Omental fat pad (tissue), 4 donors: ENCODE measurements around the gene DLG1. TPM values are rescaled to one million over a fixed set of nuclear protein-coding genes. Genes with fewer than 3 reads are reported as not detected.

Source experiments
- ATAC-seq: fragments of 150-250 bp; one replicate; pipeline ENCODE4 v1.9.1; 2016; ENCODE audit warnings: mild to moderate bottlenecking, moderate library complexity; ENCODE audit not compliant: low FRiP score
- DNase-seq: peaks from one replicate; pipeline ENCODE4 v3.0.0-alpha.2; 2019; ENCODE audit warnings: low spot score
- total RNA-seq, 4 donors: library from RNA; depleted of rRNA; stranded (reverse); fragments of >200 nt; gene quantifications; one replicate each; pipeline ENCODE4 v1.1.0, GENCODE V29; 2016
- TF ChIP-seq, protein P1 (sequence below), 3 donors: fragments of 450-650 bp; IDR thresholded peaks; one replicate each; pipeline ENCODE4 v1.5.1; 2016 to 2017; ENCODE audit warnings: antibody characterized with exemption in 3 of 3, mild to moderate bottlenecking in 3 of 3, moderate library complexity in 2 of 3

DLG1 gene
- total RNA-seq, 4 donors from 2014 or later, result 47.1 to 65.4 (median 60.2) TPM

DNA sequence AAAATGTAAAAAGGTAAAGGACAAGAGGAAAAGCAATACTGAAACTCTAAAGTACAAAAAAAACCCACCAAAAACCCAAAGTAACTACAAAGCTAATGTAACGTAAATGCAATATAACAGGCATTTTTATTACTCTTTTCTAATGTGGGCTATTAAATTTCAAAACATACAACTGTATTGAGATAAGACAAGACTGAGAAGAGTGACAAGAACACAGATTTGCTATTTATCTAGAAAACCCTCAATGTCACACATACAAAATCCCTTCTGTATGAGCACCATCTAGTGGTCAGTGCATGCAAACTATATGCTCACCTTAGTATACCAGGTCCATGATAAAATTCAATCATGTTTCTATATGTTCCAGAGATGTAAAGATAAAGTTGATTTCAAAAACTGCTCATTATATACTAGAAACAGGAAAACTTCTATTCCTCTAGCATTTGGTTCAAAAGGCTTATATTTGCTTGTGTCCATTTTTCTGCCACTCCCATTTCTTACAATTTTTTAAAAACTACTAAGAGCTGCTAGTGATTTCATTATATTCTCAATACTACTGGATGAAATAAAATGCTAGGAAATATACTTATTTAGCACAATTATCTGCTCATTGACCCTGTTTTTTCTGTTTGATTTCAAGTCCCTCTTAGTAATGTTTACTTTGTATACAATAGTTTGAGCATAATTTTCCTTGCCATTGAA lies 111.4 kb downstream of the DLG1 start:
- ATAC-seq (peak; percentile 56), DNase-seq (no peak)
- TF ChIP-seq, protein P1, sequence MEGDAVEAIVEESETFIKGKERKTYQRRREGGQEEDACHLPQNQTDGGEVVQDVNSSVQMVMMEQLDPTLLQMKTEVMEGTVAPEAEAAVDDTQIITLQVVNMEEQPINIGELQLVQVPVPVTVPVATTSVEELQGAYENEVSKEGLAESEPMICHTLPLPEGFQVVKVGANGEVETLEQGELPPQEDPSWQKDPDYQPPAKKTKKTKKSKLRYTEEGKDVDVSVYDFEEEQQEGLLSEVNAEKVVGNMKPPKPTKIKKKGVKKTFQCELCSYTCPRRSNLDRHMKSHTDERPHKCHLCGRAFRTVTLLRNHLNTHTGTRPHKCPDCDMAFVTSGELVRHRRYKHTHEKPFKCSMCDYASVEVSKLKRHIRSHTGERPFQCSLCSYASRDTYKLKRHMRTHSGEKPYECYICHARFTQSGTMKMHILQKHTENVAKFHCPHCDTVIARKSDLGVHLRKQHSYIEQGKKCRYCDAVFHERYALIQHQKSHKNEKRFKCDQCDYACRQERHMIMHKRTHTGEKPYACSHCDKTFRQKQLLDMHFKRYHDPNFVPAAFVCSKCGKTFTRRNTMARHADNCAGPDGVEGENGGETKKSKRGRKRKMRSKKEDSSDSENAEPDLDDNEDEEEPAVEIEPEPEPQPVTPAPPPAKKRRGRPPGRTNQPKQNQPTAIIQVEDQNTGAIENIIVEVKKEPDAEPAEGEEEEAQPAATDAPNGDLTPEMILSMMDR (IDR thresholded peaks at IDR 0.05), result peak in 1 of 3 donors; percentile 10

- TF ChIP-seq, protein P1 (IDR thresholded peaks at IDR 0.05), result no peak
- DNase-seq (no peak), ATAC-seq (no peak)
These were observed 114.8 kb downstream of the DLG1 start for GRCh38 chr3:197183582-197183981.

- TF ChIP-seq, protein P1 (IDR thresholded peaks at IDR 0.05), result no peak
- ATAC-seq, result peak; percentile 71
- no peak for DNase-seq
These were observed 116.7 kb downstream of the DLG1 start for GRCh38 chr3:197181741-197182140.

DNA sequence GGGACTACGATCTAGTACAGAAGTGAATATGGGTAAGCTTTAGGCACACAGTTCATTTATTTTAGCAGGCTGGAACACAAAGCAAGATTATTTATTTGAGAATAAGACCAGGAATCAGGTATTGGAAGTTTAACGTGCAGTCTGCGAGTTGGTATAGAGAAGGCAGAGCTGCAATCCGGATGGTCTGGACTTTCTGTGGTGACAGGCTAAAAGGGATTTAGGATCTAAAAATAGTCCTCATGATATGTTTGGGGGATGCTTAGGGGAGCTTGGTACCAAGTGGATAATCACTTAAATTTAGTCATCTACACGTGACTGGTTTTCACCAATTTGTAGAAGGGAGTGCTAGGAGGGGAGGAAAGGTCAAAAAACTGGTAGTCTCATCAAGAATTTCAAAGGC lies 119.4 kb downstream of the DLG1 start:
- ATAC-seq, result no peak
- TF ChIP-seq, protein P1 (IDR thresholded peaks at IDR 0.05), result no peak
- no peak for DNase-seq

GRCh38 chr3:197175503-197175902 lies 122.9 kb downstream of the DLG1 start:
- DNase-seq (no peak), ATAC-seq (no peak)
- TF ChIP-seq, protein P1 (IDR thresholded peaks at IDR 0.05), result no peak

GRCh38 chr3:197174927-197175326 lies 123.5 kb downstream of the DLG1 start:
- ATAC-seq (no peak), DNase-seq (no peak)
- TF ChIP-seq, protein P1 (IDR thresholded peaks at IDR 0.05), result no peak

GRCh38 chr3:197173620-197174019 lies 124.8 kb downstream of the DLG1 start:
- ATAC-seq (no peak), DNase-seq (no peak)
- TF ChIP-seq, protein P1 (IDR thresholded peaks at IDR 0.05), result no peak
